Thyroid gland (tissue), 4 donors: ENCODE data around the gene SMARCC2. TPM values are rescaled to one million over a fixed set of nuclear protein-coding genes. Genes with fewer than 3 reads are reported as not detected.

Source experiments
- DNase-seq, 2 donors: peaks; one replicate each; pipeline ENCODE4 v3.0.0-alpha.2; 2019
- H3K27ac ChIP-seq, 3 donors: fragments of 200-600 bp; sonication (generic); 1 replicate in 2 of 3; 2 replicates in 1 of 3; pipeline ENCODE4 v1.5.1; 2016 to 2019; ENCODE audit warnings: mild to moderate bottlenecking in 1 of 3, moderate library complexity in 1 of 3
- H3K27me3 ChIP-seq: fragments of 200-600 bp; sonication (generic); one replicate; pipeline ENCODE4 v1.5.1; 2019
- H3K36me3 ChIP-seq, 2 donors: fragments of 200-600 bp; sonication (generic); one replicate each; pipeline ENCODE4 v1.5.1; 2016 to 2019
- H3K4me1 ChIP-seq, 2 donors: fragments of 200-600 bp; sonication (generic); one replicate each; pipeline ENCODE4 v1.5.1; 2017 to 2019
- H3K4me3 ChIP-seq, 3 donors: fragments of 200-600 bp; sonication (generic); replicated peaks in 1 of 3; 1 replicate in 2 of 3; 2 replicates in 1 of 3; pipeline ENCODE4 v1.5.1; 2016; ENCODE audit warnings: mild to moderate bottlenecking in 1 of 3
- H3K9me3 ChIP-seq: fragments of 200-600 bp; sonication (generic); one replicate; pipeline ENCODE4 v1.5.1; 2017
- CTCF ChIP-seq, 6 experiments: fragments of 200-600 bp in 3 of 6; fragments of 450-650 bp in 3 of 6; sonication (generic) in 3 of 6; IDR thresholded peaks; one replicate each; pipeline ENCODE4 v1.5.1; 2016 to 2019; ENCODE audit warnings: antibody characterized with exemption in 6 of 6, mild to moderate bottlenecking in 2 of 6, inconsistent platforms in 1 of 6, moderate library complexity in 1 of 6
- POLR2A ChIP-seq, 2 donors: fragments of 450-650 bp; IDR thresholded peaks; one replicate each; pipeline ENCODE4 v1.6.1; 2017; ENCODE audit warnings: antibody characterized with exemption in 2 of 2, mild to moderate bottlenecking in 2 of 2, moderate library complexity in 1 of 2
- WGBS, 2 donors: methylation state at CpG; one replicate each; pipeline ENCODE4 v1.1.5; 2017; 5-methylcytosine and 5-hydroxymethylcytosine counted together
- intact Hi-C: fragments of 100-400 bp; cut with DNase I; formaldehyde crosslinking; loops from one replicate; pipeline ENCODE4 v1.15.1; 2023
- total RNA-seq, 4 donors: library from RNA; depleted of rRNA; stranded (reverse); fragments of >200 nt; gene quantifications; one replicate each; pipeline ENCODE4 v1.2.3, GENCODE V29; 2016

Gene SMARCC2
- total RNA-seq, 4 donors from 2014 or later: 76.5 to 101 (median 83.0) TPM

DNA sequence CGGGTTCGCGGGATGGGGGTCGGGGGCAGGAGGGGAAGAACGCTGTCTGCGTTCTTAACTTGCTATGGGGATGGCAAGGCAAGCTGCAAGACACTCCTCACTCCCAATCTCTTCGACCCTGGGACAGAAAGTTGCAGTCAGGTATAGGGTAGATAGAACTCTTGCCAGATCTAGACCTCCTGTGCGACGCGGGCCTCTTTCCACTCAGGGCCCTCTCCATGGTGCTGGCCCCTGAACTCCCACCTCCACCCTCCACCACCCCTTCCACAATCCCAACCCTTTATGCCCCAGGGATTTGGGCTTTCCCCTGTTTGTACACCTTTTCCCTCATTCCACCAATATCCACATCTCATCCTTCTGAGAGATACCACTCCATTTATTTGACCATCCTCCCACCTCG is 35.7 kb upstream of the SMARCC2 start:
- H3K4me3 ChIP-seq: peak overlapping the region in 1 of 3 donors; percentile 64
- H3K9me3 ChIP-seq: no peaks in the 10 kb centered on the region
- H3K36me3 ChIP-seq: no peaks in the 10 kb centered on the region
- 66 to 71% methylated on average over 10 to 11 of the region's 11 CpGs for WGBS, 2 donors
- no peak for DNase-seq
- peaks cover 26 to 34% of the 10 kb centered on the region in 2 donors for H3K4me1 ChIP-seq
- H3K27ac ChIP-seq: peak overlapping the region in 1 of 3 donors; percentile 69
- intact Hi-C loops: loop anchor here (2.0 to 10.0 kb wide), 2 partner anchors 32 to 100 kb away; partner anchors contain the start of gene ESYT1
- TF ChIP-seq CTCF (IDR thresholded peaks at IDR 0.05) (no peak), POLR2A (IDR thresholded peaks at IDR 0.05) (no peak)
- H3K27me3 ChIP-seq: no peaks in the 10 kb centered on the region

DNA sequence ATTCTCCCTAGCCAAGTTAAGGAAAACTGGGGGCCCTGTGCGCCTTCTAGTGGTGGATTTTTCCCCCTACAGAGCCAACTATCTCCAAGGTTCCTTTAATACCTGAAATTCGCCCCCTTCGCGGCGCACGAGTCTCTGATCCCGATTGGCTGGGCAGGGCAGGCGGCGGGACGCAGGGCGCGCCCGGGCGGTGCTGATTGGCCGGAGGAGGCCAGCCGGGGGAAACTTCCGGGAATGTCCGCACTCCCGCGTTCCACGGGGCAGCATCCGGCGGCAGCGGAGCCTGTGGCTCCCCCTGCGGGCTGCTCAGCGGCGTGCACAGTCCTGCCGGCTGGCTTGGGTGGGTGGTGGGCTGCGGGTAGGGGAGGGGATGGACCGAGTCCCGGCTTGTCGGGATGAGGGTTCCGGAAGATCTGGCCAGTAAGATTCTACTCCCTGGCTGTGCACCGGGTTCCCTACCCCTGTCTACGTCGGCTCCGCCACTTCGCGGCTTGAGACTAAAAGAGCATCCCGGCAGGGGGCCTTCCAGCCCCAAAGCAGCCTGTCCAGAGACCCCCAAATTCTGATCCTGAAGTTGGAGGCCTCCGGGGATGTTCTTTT is 34.9 kb upstream of the SMARCC2 start, which contains the start of gene NABP2:
Gene NABP2 (plus strand): TSS at position 241 of the 600 bp plus-strand sequence. CDS start 515 bp downstream, outside the sequence.
- intact Hi-C loops: loop anchor here (2.0 to 10.0 kb wide), 2 partner anchors 31 to 99 kb away; partner anchors contain the start of gene ESYT1
- H3K36me3 ChIP-seq: no peaks in the 10 kb centered on the region
- no peaks in the 10 kb centered on the region for H3K9me3 ChIP-seq
- peak in 1 of 2 donors; percentile 56 for TF ChIP-seq POLR2A (IDR thresholded peaks at IDR 0.05)
- peak; percentile 87 to 97 (median 88) for TF ChIP-seq CTCF (IDR thresholded peaks at IDR 0.05)
- no peaks in the 10 kb centered on the region for H3K27me3 ChIP-seq
- H3K27ac ChIP-seq: peak within 1 kb of the TSS; percentile 39 to 69 (median 66)
- H3K4me1 ChIP-seq: peaks cover 27 to 36% of the 10 kb centered on the region in 2 donors
- peak; percentile 99 for DNase-seq
- 1 to 4% methylated on average over 10 to 33 of the region's 41 CpGs for WGBS, 2 donors
- H3K4me3 ChIP-seq: peak within 1 kb of the TSS; percentile 6 to 64 (median 57)

DNA sequence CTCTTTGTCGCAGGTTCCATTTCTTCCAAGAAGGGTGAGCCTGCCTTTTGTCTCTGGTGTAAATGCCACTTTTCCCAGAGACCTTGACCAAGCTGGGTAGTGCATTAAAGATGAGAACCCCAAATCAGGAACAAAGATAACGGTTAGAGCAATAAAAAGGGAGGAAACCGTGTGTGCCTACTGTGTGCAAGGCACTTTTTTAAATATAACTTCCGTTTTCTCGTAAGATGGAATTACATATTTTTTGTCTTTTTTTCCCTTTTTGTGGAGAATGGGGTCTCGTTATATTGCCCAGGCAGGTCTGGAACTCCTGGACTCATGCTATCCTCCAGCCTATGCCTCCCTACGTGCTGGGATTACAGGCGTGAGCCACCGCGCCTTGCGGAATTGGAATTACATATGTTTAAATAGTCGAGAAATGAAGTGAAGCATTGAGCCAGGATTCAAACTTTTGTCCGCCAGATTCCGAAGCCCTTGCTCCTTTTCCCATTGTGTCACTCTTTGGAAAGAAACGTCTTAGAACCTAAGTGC is 34.4 kb upstream of the SMARCC2 start:
- H3K9me3 ChIP-seq: no peaks in the 10 kb centered on the region
- H3K27ac ChIP-seq: peak overlapping the region in 2 of 3 donors; percentile 56 to 66
- no peaks in the 10 kb centered on the region for H3K27me3 ChIP-seq
- H3K36me3 ChIP-seq: no peaks in the 10 kb centered on the region
- intact Hi-C loops: loop anchor here (2.0 to 10.0 kb wide), 2 partner anchors 31 to 99 kb away; partner anchors contain the start of gene ESYT1
- WGBS, 2 donors: 28 to 29% methylated on average over 15 of the region's 15 CpGs
- no peak overlapping the region for H3K4me3 ChIP-seq
- TF ChIP-seq POLR2A (IDR thresholded peaks at IDR 0.05) (no peak), CTCF (IDR thresholded peaks at IDR 0.05) (no peak)
- no peak for DNase-seq
- peaks cover 27 to 36% of the 10 kb centered on the region in 2 donors for H3K4me1 ChIP-seq

- TF ChIP-seq CTCF (IDR thresholded peaks at IDR 0.05) (no peak), POLR2A (IDR thresholded peaks at IDR 0.05) (no peak)
- Histone ChIP-seq H3K27ac (peak overlapping the region; percentile 82 to 99 (median 92)), H3K36me3 (no peaks in the 10 kb centered on the region), H3K27me3 (no peaks in the 10 kb centered on the region), H3K4me1 (peaks cover 27 to 36% of the 10 kb centered on the region in 2 donors), H3K9me3 (no peaks in the 10 kb centered on the region), H3K4me3 (peak overlapping the region in 2 of 3 donors; percentile 3 to 65)
- WGBS, 2 donors: 26 to 37% methylated on average over 4 of the region's 4 CpGs
- intact Hi-C loops: loop anchor here (10.0 kb wide), 1 partner anchor 98 kb away; the partner anchor contains the start of gene ESYT1
- no peak for DNase-seq
Observed at GRCh38 chr12:56222531-56222895, 33.2 kb upstream of the SMARCC2 start.
